ENCODE results near the gene EDIL3. TPM values are rescaled to one million over a fixed set of nuclear protein-coding genes. Genes with fewer than 3 reads are reported as not detected.

Gene EDIL3, protein sequence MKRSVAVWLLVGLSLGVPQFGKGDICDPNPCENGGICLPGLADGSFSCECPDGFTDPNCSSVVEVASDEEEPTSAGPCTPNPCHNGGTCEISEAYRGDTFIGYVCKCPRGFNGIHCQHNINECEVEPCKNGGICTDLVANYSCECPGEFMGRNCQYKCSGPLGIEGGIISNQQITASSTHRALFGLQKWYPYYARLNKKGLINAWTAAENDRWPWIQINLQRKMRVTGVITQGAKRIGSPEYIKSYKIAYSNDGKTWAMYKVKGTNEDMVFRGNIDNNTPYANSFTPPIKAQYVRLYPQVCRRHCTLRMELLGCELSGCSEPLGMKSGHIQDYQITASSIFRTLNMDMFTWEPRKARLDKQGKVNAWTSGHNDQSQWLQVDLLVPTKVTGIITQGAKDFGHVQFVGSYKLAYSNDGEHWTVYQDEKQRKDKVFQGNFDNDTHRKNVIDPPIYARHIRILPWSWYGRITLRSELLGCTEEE
- total RNA-seq: 28.8 and 41.2 TPM in 2 replicates
- 6.5 and 9.1 TPM in 2 replicates for polyA plus RNA-seq
- polyA plus RNA-seq (2011; cell fraction: cytosol; rRNA removed): 12.0 and 13.4 TPM in 2 replicates
- 8.6 and 13.8 TPM in 2 replicates for polyA plus RNA-seq (2011; cell fraction: nucleus; rRNA removed)
- 41.6 TPM in 2 replicates for polyA plus RNA-seq (2012)
- 20.0 and 21.2 TPM in 2 replicates for polyA minus RNA-seq
- not detected for polyA minus RNA-seq (2011; cell fraction: cytosol; rRNA and poly(A)+ RNA removed)
- 21.2 and 28.5 TPM in 2 replicates for polyA minus RNA-seq (2011; cell fraction: nucleus; rRNA and poly(A)+ RNA removed)
- Bru-seq, nascent RNA: percentile 61 among the genes with signal in this experiment
- percentile 56 among the genes with signal in this experiment for BruChase-seq, experiment 1, labeled RNA remaining after a 6-hour chase
- BruChase-seq, experiment 2, labeled RNA remaining after a 2-hour chase: percentile 52 among the genes with signal in this experiment
- long read RNA-seq, full-length matches to known transcripts: 31 of 44 reads
- long read RNA-seq, partial matches to known transcripts: 8 of 44 reads
- long read RNA-seq, other reads (novel, unspliced or antisense): 5 of 44 reads

DNA sequence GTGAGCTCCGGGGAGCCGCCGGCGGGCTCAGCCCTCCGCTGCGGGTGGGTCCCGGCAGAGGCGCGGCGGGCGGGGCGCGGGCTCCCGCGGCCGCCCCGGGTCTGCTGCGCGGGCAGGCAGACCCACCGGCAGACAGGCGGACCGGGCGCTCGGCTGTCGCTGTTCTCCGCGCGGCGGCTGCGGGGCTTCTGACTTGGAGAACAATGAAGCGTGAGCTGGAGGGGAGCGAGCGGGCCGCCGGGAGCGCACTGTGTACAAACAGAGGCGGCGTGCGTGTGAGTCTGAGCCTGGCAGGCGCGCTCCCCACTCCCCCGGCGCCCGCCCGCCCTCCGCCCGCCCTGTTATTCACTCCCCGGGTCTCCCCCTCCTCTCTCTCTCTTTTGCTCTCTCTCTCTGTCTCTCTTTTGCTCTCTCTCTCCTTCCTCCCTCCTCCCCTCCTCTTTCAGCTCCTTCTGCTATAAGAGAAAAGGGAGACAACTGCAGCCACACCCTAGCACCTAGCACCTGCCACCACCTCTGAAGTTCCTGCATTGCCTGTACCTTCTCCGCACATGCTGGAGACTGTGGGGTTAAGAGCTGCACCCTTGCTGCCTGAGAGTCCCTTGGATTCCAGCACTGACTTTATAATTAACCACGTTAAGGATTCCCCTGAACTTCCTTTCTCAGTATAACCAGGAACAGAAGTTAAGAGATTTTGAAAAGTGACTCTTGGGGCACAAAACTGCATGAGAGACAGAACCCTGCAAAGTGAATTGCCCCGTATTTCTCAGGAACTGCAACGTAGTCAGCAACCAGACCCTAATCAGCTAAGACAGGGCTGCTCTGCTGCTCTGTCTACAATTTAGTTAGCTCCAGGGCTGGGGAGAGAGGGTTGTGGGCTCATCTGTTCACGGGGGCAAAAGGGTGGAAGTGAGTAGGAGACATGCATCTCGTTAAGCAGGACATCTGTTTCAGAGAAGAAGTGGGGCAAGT lies at the start of gene EDIL3:
EDIL3 (minus strand) TSS at position 277 of the 972 bp plus-strand sequence. CDS start 506 bp downstream, outside the sequence.
- Histone ChIP-seq H3K4me2 (ENCODE audit: insufficient read depth, low read length) (peak within 1 kb of the TSS; percentile 72), H3K9ac (replicated peaks; ENCODE audit: extremely low read depth, insufficient read depth, low read length) (peak within 1 kb of the TSS; percentile 25), H2AFZ (ENCODE audit: low read depth, low read length) (peak within 1 kb of the TSS; percentile 90), H3K27ac (ENCODE audit: insufficient read depth, low read depth, low read length) (peak within 1 kb of the TSS; percentile 1), H3K36me3 (ENCODE audit: control insufficient read depth in 2 of 2, extremely low read depth in 1 of 2, insufficient read depth in 2 of 2, low read length in 2 of 2) (no peaks in the 10 kb centered on the region), H3K4me3 (replicated peaks in 1 of 3; ENCODE audit: insufficient read depth in 1 of 3, low read depth in 1 of 3, low read length in 3 of 3) (peak within 1 kb of the TSS; percentile 40 to 65 (median 51)), H3K4me1 (ENCODE audit: control insufficient read depth, extremely low read depth, insufficient read depth, low read length) (peaks cover 19% of the 10 kb centered on the region), H4K20me1 (replicated peaks; ENCODE audit: control insufficient read depth, extremely low read depth, insufficient read depth, low read length) (no peaks in the 10 kb centered on the region), H3K9me1 (replicated peaks; ENCODE audit: control insufficient read depth, extremely low read depth, insufficient read depth, low read length) (no peaks in the 10 kb centered on the region), H3K79me2 (ENCODE audit: control insufficient read depth, insufficient read depth, low read length) (no peaks in the 10 kb centered on the region), H3K9me3 (replicated peaks; ENCODE audit: control insufficient read depth, insufficient read depth, low read length) (no peaks in the 10 kb centered on the region), H3K27me3 (ENCODE audit: control insufficient read depth in 2 of 2, insufficient read depth in 2 of 2, low read length in 2 of 2) (no peaks in the 10 kb centered on the region)
- DNase-seq (ENCODE audit: low read depth, low spot score) (peak; percentile 63), FAIRE-seq (no peak)
- POLR2A ChIA-PET: no interaction called here
- dilution Hi-C loops (cut with MboI; ENCODE audit: extremely low pct_ligation_motif_present, low sequenced_read_pairs) (no loop called here), intact Hi-C loops (cut with micrococcal nuclease) (loop anchor here (1.0 to 5.0 kb wide), 4 partner anchors 8 to 608 kb away; no protein-coding TSS in a partner anchor)
- BruUV-seq (replicated peaks): no TSS peak
- CTCF ChIA-PET: interaction anchor here (0.9 to 1.7 kb wide), 7 partner anchors 14 to 664 kb away, joined by 3 to 7 read pairs (median 3); no protein-coding TSS in a partner anchor
- TF ChIP-seq CTCF (IDR thresholded peaks at IDR 0.05; ENCODE audit: extremely low read depth in 1 of 2, insufficient read depth in 1 of 2, low read depth in 1 of 2, low read length in 2 of 2) (no peak), GATA2 (IDR thresholded peaks at IDR 0.05; ENCODE audit: insufficient read depth, insufficient read length, low read depth, low read length) (no peak), MAX (IDR thresholded peaks at IDR 0.05; ENCODE audit: insufficient read depth, insufficient read length) (no peak), POLR2AphosphoS5 (IDR thresholded peaks at IDR 0.05; ENCODE audit: insufficient read depth, low read depth, low read length) (no peak), POLR2A (IDR thresholded peaks at IDR 0.05; ENCODE audit: low read depth, low read length) (no peak), EZH2 (IDR thresholded peaks at IDR 0.05; ENCODE audit: borderline replicate concordance, low read depth, low read length, severe bottlenecking) (no peak), FOS (IDR thresholded peaks at IDR 0.05; ENCODE audit: borderline replicate concordance, insufficient read depth, low read length) (no peak), MYC (IDR thresholded peaks at IDR 0.05; ENCODE audit: low read depth, low read length) (no peak), JUN (IDR thresholded peaks at IDR 0.05; ENCODE audit: borderline replicate concordance, insufficient read depth, insufficient read length, low read depth) (no peak)
